Subcutaneous abdominal adipose tissue (tissue), 5 donors: ENCODE data around the gene ATXN7L2.
A peak's percentile ranks its signal among the peaks of the same experiment; 100 is the strongest.
"Not testable (repeated sequence)": the region's sequence is repeated elsewhere in the genome, so short reads cannot be mapped to it uniquely, and the experiment has no call there.

ENCODE experiments used
- H3K27ac ChIP-seq: one replicate; pipeline ENCODE4 v1.7.0; 2013; ENCODE audit warnings: low read depth, mild to moderate bottlenecking, inconsistent platforms, low read length, moderate library complexity
- H3K27me3 ChIP-seq, 5 donors: one replicate each; pipeline ENCODE4 v1.7.0; 2013; ENCODE audit warnings: low read length in 5 of 5, inconsistent platforms in 1 of 5; ENCODE audit not compliant: control insufficient read depth in 5 of 5, insufficient read depth in 4 of 5
- H3K36me3 ChIP-seq, 5 donors: one replicate each; pipeline ENCODE4 v1.7.0; 2013; ENCODE audit warnings: low read length in 5 of 5; ENCODE audit not compliant: control insufficient read depth in 5 of 5, insufficient read depth in 5 of 5
- H3K4me1 ChIP-seq, 5 donors: one replicate each; pipeline ENCODE4 v1.7.0; 2013; ENCODE audit warnings: low read length in 5 of 5, mild to moderate bottlenecking in 3 of 5, moderate library complexity in 1 of 5; ENCODE audit not compliant: control insufficient read depth in 5 of 5, insufficient read depth in 5 of 5
- H3K4me3 ChIP-seq, 5 donors: one replicate each; pipeline ENCODE4 v1.7.0; 2013; ENCODE audit warnings: low read length in 5 of 5, low read depth in 1 of 5
- H3K9ac ChIP-seq, 5 donors: one replicate each; pipeline ENCODE4 v1.7.0; 2013; ENCODE audit warnings: low read length in 5 of 5, mild to moderate bottlenecking in 4 of 5, moderate library complexity in 3 of 5
- H3K9me3 ChIP-seq, 5 donors: one replicate each; pipeline ENCODE4 v1.7.0; 2013; ENCODE audit warnings: low read length in 5 of 5; ENCODE audit not compliant: control insufficient read depth in 5 of 5
- donor health status: healthy.
- donor health status: healthy.
- donor health status: healthy.
- donor health status: healthy.
- donor health status: healthy.

The ATXN7L2 gene

GRCh38 chr1:109457819-109458218, 25.9 kb upstream of the ATXN7L2 start:
- H3K27me3 ChIP-seq = peaks cover 0 to 3% (median 0%) of the 10 kb centered on the region in 5 donors
- H3K4me3 ChIP-seq = no peak overlapping the region
- H3K27ac ChIP-seq = no peak overlapping the region
- no peaks in the 10 kb centered on the region for H3K36me3 ChIP-seq
- H3K9ac ChIP-seq = no peak overlapping the region
- H3K4me1 ChIP-seq = no peaks in the 10 kb centered on the region
- peaks cover 0 to 5% (median 0%) of the 10 kb centered on the region in 5 donors for H3K9me3 ChIP-seq

- Histone ChIP-seq H3K4me1 (peaks cover 0 to 20% (median 18%) of the 10 kb centered on the region in 5 donors), H3K27ac (no peak overlapping the region), H3K9ac (peak overlapping the region in 2 of 5 donors; percentile 67 to 70), H3K27me3 (peaks cover 0 to 16% (median 7%) of the 10 kb centered on the region in 5 donors), H3K9me3 (no peaks in the 10 kb centered on the region), H3K36me3 (no peaks in the 10 kb centered on the region), H3K4me3 (peak overlapping the region; percentile 62 to 80 (median 68))
Measured at GRCh38 chr1:109466125-109466451, 17.6 kb upstream of the ATXN7L2 start.

- Histone ChIP-seq H3K27ac (no peak within 1 kb of the TSS), H3K36me3 (no peaks in the 10 kb centered on the region), H3K9ac (peak within 1 kb of the TSS in 3 of 5 donors; percentile 43 to 70 (median 67)), H3K9me3 (no peaks in the 10 kb centered on the region), H3K27me3 (peaks cover 0 to 16% (median 7%) of the 10 kb centered on the region in 5 donors), H3K4me3 (peak within 1 kb of the TSS; percentile 62 to 80 (median 68)), H3K4me1 (peaks cover 0 to 20% (median 18%) of the 10 kb centered on the region in 5 donors)
Measured at GRCh38 chr1:109466452-109467300, 17.0 kb upstream of the ATXN7L2 start, which contains the start of gene SYPL2. SYPL2 (plus strand) TSS chr1:109466546; CDS start chr1:109466844, 298 bp downstream.

DNA sequence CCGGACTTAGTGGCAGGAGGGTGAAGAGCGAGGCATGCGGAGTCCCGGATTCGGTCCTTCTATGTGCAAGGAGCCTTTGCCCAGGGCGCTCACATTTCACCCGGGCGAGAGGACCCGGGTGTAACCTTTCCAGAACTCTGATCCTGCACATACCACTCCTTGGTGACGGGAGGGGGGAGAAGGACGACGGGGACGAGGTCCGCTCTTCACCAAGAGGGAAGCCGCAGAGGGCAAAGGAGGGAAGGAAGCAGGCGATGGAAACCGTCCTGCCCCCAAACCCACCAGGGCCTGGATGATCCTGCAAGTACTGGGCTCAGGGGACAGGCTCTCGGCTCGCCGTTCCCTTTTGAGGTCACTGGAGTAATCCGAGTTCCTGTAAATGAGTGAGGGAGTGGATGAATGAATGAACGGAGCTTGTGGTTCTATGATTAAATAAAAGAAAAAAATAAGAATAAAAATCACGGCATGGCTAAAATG, 16.4 kb upstream of the ATXN7L2 start:
- Histone ChIP-seq H3K27me3 (peaks cover 0 to 16% (median 7%) of the 10 kb centered on the region in 5 donors), H3K36me3 (no peaks in the 10 kb centered on the region), H3K4me3 (peak overlapping the region in 3 of 5 donors; percentile 62 to 77 (median 62)), H3K9ac (peak overlapping the region in 2 of 5 donors; percentile 25 to 32), H3K4me1 (peaks cover 0 to 20% (median 18%) of the 10 kb centered on the region in 5 donors), H3K27ac (no peak overlapping the region), H3K9me3 (no peaks in the 10 kb centered on the region)

DNA sequence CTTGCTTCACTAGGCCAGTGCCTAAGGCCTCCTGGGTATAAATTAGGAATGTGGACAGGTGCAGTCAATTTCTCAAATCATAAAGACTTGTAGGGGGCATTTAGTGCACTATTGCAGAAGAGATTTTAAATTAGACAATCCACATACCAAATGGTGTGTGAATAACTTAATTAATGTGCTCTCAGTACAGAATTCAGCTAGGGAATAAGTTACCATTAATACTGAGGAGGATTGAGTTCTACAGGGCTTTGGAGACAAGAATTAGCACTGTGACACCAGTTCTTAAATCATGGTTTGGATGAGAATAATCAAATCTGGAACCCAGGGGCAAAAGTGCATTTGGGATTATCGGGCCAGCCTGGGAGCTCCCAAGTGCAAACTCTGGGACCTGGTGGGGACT, 15.6 kb upstream of the ATXN7L2 start:
- no peak overlapping the region for H3K4me3 ChIP-seq
- peaks cover 0 to 16% (median 5%) of the 10 kb centered on the region in 5 donors for H3K27me3 ChIP-seq
- no peak overlapping the region for H3K9ac ChIP-seq
- H3K36me3 ChIP-seq = no peaks in the 10 kb centered on the region
- no peaks in the 10 kb centered on the region for H3K9me3 ChIP-seq
- peaks cover 0 to 20% (median 18%) of the 10 kb centered on the region in 5 donors for H3K4me1 ChIP-seq
- H3K27ac ChIP-seq = no peak overlapping the region

GRCh38 chr1:109468903-109469302, 14.8 kb upstream of the ATXN7L2 start:
- H3K36me3 ChIP-seq = no peaks in the 10 kb centered on the region
- peaks cover 0 to 20% (median 18%) of the 10 kb centered on the region in 5 donors for H3K4me1 ChIP-seq
- H3K27me3 ChIP-seq = peaks cover 0 to 16% (median 5%) of the 10 kb centered on the region in 5 donors
- no peak overlapping the region for H3K27ac ChIP-seq
- H3K4me3 ChIP-seq = no peak overlapping the region
- H3K9ac ChIP-seq = no peak overlapping the region
- no peaks in the 10 kb centered on the region for H3K9me3 ChIP-seq

DNA sequence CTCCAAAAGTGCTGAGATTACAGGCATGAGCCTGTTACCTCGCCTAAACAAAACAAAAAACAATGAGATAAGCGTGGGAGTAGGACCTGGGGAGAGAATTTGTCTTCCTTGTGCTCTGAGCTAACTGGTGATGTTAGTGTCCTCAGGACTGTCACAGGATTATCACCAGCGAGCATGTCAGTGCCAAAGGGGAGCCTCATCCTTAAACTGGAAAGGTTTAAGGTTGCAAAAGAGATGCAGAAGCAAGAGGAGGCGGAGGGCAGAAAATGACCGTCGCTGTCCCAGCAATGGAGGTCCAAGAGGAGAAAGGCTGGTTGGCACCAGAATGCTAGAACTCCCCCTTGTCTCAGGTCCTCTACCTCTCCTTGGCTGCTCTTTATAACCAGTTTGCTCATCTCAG, 13.5 kb upstream of the ATXN7L2 start:
- H3K27ac ChIP-seq = no peak overlapping the region
- no peaks in the 10 kb centered on the region for H3K36me3 ChIP-seq
- H3K9ac ChIP-seq = no peak overlapping the region
- H3K4me3 ChIP-seq = no peak overlapping the region
- H3K27me3 ChIP-seq = peaks cover 0 to 16% (median 5%) of the 10 kb centered on the region in 5 donors
- no peaks in the 10 kb centered on the region for H3K9me3 ChIP-seq
- peaks cover 0 to 18% (median 15%) of the 10 kb centered on the region in 5 donors for H3K4me1 ChIP-seq

- peaks cover 0 to 1% (median 0%) of the 10 kb centered on the region in 5 donors for H3K4me1 ChIP-seq
- H3K27me3 ChIP-seq = peaks cover 0 to 21% (median 5%) of the 10 kb centered on the region in 5 donors
- no peak overlapping the region for H3K27ac ChIP-seq
- H3K4me3 ChIP-seq = no peak overlapping the region
- no peaks in the 10 kb centered on the region for H3K36me3 ChIP-seq
- H3K9me3 ChIP-seq = no peaks in the 10 kb centered on the region
- no peak overlapping the region for H3K9ac ChIP-seq
Measured at GRCh38 chr1:109472779-109473178, 10.9 kb upstream of the ATXN7L2 start.

- not testable (repeated sequence) for H3K9ac ChIP-seq, H3K27ac ChIP-seq, H3K36me3 ChIP-seq, H3K4me1 ChIP-seq, H3K9me3 ChIP-seq, H3K4me3 ChIP-seq
- H3K27me3 ChIP-seq = peaks cover 0 to 20% (median 0%) of the 10 kb centered on the region in 5 donors
Measured at GRCh38 chr1:109473284-109474057, 10.2 kb upstream of the ATXN7L2 start.
